Right kidney (tissue), 1 donor: ENCODE measurements around the gene PTPN2.

Experiments
- DNase-seq: peaks from one replicate; pipeline ENCODE4 v3.0.0-alpha.2; 2016

PTPN2 gene

DNA sequence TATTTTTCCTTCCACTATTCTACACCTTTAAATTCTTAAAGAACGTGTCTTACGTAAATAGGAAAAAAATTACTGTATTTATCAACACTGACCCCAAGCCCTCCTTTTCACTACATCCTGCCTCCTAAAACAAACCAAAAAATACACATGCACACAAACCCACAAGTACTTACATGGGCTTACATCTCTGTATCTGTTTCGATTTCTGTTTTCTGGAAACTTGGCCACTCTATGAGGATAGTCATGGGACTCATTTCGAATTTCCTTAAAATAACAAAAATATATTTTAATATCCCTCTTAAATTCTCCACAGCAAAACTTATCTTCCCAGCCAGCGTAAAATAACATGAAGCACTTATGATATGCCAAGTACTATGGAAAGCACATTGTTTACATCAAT is 25.0 kb downstream of the PTPN2 start:
- no peak for DNase-seq

DNA sequence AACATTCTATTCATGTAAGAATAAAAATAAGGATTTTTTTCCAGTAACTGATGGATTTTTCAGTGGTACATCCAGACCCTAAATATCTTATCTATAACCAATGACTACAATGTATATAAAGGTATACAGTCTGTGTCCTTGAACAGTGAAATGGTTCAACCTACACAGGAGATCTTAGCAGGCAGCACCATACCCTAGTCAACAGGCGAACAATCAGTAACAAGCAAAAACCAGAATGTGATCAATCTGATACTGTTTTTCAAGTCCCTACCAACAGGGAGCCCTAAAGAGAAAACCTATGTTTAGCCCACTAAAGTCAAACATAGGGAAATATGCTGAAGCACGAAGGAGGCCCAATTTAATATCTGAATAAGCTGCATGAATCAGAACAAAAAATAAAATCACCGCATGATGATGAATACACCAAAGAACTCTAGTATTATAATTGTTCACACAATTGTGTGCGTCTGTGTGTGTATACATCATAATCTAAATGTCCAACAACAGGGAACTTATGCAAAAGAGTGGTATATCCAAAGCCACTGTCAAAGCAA is 26.0 kb downstream of the PTPN2 start:
- DNase-seq, result no peak

DNA sequence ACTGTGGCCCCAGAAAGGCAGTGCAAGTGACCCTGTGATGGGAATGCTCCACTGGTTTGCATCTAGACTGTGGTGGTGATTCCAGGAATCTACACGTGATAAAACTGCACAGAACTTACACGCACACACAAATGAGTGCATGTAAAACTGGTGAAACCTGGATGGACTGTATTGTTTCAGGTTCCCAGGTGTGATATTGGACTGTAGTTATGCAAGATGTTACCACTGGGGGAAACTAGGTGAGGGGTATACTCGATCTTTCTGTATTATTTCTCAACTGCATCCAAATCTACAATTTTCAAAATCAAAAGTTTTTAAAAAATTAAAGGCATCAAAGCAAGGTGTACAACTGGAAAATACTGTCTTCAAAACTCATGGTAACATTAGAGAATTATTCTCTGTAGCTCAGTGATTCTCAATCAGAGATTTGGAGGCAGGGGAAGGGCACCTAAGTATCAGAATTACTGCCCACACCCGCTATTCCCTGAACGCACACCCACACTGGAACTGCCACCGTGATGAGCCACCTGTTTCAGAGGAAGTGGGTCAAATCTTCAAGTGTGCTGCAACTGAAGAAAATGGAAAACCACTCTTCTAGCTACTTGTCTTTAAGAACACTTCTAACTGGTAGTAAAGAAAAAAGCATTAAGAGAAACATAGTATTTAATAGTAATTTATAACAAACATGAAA is 26.7 kb downstream of the PTPN2 start:
- DNase-seq, result no peak

DNA sequence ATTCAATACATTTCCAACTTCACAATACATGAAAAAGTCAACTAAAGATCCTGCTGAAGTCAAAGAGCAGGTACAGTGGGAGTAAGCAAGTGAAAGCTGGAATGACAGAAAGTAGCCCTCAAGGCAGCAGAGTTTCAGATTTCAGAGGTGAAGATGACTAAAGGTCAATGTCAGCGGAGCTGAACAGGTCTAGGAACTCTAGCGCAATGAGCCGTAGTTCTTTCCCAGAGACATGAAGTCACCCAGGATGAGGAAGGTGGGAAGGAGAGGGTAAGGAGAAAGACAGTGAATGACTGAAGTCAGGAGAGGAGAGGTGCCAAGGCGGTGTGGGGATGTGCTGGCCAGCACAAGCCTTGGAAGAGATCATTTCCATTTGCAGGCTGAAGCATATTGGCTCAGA is 28.1 kb downstream of the PTPN2 start:
- no peak for DNase-seq

DNA sequence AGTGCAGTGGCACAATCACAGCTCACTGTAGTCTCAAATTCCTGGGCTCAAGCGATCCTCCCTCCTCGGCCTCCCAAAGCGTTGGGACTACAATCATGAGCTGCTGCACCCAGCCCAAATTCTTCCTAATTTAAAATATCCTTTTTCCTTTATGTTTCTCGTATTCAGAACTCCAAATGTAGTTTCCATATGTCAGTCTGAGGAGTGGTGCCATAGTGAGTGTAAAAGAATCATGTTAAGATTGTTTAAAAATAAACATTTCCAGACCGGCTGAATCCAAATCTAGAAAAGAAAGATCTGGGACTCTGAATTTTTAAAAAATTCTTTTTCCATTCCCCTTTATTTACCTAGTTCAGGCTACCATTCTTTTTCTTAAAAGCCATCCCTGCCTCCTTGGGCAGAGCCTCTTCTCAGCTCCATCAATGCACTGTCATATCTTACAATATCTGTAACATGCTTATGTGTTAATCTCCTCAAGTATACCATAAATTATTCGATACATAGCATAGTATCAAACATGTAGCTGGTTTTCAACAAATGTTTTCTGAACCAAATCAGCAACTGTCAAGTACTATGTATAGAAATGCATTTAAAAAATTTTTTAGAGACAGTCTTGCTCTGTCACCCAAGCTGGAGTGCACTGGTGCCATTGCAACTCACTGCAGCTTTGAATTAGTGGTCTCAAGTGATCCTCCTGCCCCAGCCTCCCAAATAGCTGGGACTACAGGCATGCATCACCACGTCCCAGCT is 31.3 kb downstream of the PTPN2 start:
- no peak for DNase-seq

DNA sequence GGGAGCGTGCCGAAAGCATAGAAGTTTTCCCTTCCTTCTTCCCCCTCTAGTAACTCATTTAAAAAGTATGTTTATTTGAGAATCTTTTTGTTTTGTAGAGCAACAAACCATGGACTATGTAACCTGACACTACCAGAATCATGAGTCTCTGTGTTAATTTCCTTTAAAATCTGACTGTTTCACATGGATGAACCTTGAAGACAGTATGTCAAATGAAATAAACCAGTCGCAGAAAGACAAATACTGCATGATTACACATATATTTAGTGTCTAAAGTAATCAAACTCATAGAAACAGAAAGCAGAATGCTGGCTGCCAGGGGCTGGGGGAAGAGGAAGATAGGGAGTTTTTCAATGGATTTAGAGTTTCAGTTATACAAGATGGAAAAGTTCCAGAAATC is 32.3 kb downstream of the PTPN2 start:
- DNase-seq, result no peak

DNA sequence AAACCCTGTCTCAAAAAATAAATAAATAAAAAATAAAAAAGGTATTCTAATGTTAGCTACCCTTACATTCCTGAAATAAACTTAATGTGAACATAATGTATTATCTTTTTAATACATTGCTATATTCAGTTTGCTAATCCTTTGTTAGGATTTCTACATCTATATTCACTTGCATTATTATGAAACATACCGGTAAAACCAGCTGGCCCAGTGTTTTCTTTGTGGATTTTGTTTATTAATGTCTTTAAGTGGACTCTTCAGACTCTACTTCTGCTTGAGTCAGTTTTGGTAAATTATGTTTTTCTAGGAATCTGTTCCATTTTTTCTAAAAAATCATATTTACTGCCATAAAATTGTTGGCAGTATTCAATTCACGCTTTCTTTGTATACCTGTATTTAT is 34.5 kb downstream of the PTPN2 start:
- no peak for DNase-seq

DNA sequence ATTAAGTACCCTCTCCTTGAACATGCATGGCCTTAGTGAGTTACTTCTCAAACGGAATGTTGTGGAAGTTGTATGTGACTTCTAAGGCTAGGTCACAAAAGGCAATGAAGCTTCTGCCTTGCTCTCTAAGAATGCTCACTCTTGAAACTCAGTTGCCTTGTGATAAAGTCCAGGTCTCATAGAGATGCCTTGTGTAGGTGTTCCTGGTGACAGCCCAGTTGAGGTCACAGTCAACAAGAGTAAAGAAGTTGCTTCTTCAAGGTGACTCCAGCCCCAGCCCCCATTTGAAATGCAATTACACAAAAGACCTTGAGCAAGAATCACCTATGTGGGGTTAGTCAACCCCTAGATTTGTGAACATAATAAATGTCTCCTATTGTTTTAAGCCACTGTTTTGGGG is 35.6 kb downstream of the PTPN2 start:
- no peak for DNase-seq

DNA sequence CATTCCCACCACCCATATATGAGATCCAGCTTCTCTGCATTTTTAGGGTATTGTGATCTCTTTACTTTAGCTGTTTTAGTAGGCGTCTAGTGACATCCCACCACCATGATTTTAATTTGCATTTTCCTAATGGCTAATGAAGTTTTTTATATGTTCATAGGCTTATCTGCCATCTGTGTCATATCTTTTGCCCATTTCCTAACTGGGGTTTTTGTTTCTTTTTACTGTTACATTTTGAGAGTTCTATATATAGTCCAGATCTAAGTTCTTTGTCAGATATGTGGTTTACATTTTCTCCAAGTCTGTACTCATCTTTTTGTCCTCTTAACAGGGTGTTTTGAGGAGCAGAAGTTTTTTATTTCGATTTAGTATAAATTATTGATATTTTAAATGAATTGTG is 39.6 kb downstream of the PTPN2 start:
- DNase-seq, result no peak

DNA sequence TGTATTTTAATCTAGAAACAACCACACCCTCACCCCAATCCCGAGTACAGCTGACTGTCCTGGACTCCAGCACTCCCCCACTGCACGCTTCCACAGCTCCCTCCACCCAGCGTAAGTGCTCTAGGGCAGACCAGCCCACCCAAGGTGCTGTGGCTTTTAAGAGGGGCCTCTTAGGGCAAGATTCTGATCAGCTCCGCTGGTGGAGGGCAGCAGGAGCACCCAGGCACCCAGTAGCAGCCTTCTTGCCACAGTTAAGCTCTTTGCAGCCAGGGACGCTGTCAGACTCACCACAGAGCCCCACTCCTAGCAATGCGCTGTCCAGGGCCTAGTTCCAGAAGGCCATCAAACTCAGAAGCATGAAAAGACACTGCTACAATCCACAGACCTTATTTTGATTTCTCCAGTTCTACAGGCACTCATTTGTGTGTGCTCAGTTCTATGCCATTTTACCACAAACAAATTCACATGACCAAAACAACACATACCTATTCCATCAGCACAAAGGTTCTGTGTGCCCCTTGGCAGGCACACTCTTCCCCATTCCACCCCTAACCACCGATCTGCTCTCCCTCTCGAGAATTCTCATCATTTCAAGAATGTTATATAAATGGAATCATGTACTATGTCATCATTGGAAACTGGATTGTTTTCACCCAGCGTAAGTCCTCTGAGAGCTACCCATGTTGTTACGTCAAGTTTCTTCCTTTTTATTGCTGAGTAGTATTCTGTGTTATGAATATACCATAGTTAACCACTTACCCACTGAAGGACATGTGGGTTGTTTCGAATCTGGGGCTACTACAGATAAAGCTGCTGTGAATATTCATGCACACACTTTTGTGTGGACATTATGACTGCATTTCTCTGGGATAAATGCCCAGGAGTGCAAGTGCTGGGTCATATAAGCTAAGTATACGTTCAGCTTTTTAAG is 40.4 kb downstream of the PTPN2 start:
- no peak for DNase-seq

DNA sequence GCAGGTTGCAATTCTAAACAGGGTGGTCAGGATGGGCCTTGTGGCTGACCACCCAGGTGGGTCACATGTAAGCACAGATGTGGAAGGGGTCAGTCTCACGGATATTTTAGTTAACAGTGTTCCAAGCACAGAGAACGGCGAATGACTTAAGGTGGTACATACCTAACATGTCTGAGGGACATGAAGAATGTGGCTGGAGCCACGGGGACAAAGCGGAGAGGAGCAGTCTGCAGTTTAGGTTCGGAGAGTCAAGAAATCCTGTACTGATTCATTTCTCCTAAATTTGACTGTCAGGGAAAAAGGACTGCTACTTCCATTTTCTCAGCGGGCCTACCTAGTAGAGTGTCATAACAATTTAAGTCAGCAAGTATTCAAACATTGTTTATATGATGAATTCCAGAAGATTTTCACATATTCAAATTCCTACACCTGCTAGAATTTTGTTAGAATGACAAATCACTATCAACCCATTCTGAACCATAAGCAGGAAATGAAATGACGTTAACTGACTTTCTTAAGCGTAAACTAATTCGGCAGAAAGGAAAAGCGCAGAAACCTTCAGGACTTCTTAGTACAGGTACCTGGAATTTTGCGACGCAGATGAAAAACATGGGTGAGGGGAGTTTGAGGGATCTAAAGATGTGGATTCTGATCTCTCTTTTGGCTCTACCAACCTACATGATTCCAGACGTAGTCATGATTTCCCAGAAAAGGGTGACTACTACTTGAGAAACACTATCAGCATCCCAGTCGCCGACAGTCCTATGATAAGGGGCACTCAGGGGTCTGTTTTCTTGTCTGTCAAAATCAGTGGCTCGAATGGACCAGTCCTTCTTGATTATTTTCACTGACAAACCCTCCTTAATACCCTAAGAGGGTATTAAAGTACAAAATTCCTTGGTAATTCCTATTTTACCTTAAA is 41.3 kb downstream of the PTPN2 start:
- DNase-seq, result no peak

DNA sequence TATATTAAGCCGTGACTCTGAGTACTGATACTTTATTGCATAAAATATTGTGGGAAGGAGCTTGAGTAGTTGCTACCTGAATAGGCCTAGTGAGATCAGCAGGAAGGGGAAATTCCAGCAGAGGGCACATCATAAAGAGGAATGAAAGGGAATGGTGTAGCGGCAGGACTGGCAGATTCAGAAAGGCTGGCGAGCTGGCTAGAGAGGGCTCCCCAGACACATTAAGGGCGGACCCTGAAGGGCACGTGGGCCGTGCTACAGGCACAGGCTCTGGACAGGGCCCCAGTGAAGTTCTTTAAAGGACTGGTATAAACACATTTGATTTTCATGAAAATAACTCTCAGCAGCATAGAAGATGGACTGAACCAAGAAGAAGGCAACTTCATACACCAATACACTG is 43.0 kb downstream of the PTPN2 start:
- no peak for DNase-seq

DNA sequence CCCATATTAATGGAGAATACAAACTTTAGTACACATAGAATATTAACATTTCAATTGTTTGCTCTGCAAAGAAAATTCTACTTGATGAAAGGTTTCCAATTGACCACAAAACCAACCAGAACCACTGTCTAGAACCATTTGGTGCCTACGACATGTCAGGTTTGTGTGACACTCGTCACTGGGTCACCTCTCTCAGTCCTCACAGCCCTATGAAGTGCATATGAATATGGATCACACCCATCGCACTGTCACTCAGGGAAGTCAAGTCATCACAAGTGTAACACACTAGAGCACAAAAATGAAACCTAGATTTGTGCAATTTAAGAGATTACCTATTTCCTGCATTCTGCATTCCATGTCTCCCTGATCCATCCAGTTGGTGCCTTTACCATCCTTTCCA is 43.7 kb downstream of the PTPN2 start:
- no peak for DNase-seq

DNA sequence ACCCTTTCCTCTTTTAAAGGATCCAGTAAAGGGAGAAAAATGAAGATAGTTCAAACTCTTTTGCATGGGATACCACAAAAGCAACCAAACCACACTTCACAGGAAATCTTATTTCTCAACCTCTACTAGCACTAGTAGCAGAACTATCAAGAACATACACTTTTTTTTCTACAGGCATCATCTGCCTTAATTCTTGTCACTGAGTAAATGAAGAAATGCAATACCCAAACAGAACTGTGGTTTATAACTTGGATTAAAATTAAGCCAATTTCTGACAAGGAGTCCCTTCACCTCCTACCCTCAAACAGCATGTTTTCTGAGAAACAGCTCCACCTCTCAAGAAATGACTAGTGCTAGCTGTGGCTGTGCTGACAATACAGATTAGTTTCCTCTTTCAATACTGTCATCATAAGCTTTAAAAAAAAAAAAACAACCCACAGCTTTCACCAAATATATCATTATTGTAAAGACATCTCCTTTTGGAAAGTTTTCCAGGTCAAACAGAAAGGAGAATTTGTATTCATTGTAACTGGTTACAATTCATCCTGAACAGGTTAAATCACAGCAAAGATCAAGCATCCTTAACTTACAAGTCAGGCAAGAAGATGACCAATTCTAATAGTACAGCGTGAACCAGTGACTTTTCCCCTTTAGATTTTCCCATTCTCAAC is 44.4 kb downstream of the PTPN2 start:
- DNase-seq, result no peak

DNA sequence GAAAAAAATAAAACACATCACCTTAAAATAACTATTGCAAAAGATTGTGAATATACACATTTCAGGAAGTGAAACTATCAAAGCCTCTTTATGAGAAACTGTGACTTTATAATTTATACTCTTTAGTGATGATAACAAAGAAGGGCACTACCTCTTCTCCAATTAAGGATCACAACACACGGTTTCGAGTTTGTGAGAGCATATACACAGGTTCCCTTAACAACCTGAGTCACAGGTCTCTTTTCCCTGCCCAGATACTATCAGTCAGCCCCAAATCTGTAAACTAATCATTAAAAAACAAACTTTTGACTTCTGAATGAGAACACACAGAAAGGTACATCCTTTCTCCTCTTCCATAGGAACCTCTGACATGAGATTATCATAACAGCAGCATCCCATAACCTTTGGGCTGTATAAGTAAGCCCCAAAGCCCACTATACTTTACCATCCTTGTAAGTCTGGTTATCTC is 44.9 kb downstream of the PTPN2 start:
- DNase-seq, result no peak

DNA sequence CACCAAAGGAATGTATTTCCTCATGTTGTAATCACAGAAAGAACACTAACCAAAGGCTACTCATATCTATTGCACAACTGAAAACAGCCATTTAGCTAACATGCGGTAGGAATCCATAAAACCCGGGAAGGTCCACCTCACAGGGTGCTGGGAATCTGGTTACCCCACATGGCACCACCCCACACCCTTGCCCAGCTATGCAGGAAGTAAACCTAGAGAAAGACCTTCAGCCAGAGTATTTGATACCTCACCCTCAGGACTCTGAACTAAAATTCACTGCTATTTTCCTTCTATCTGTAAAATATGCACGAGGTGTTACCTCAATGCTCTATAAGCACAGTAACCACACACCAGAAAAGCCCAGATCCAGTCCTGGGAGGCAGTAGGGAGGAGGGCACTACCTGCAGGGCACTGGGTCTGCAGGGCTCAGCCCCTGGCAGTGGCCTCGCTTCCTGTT is 45.8 kb downstream of the PTPN2 start:
- DNase-seq, result peak; percentile 11

DNA sequence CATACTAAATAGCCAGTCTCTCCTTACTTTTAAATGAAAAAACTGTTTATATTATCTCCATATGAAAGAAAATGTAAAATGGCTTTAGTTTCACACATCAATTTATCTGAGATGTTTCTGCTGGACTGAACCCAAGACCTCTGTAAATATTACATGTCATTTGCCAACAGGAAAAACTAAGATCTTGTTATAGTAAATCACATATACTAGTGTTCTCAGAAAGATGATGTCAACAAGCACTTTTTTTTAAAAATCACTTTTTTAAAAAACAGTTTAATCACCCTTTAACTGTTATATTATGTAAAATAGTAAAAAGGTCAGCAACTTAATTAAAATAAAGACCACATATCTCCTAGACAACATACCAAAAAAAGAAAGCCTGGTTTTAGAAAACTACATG is 46.3 kb downstream of the PTPN2 start:
- DNase-seq, result no peak

DNA sequence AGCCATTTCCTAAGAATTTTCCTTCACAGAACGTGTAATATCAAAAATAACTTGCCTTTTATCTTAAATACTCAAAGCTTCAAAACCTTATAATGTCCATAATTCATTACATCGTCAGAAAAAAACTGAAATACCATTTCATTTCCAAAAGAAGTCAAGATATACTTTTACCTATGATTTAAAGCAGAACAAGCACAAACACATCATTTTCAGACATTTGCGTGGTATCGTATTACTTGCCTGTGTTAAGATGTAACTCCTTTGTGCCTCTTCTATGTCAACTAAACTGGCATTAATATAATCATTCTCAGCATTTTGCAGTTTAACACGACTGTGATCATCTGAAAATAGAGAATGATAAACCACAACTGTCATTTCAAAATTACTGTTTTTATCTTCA is 47.5 kb downstream of the PTPN2 start:
- DNase-seq, result no peak

DNA sequence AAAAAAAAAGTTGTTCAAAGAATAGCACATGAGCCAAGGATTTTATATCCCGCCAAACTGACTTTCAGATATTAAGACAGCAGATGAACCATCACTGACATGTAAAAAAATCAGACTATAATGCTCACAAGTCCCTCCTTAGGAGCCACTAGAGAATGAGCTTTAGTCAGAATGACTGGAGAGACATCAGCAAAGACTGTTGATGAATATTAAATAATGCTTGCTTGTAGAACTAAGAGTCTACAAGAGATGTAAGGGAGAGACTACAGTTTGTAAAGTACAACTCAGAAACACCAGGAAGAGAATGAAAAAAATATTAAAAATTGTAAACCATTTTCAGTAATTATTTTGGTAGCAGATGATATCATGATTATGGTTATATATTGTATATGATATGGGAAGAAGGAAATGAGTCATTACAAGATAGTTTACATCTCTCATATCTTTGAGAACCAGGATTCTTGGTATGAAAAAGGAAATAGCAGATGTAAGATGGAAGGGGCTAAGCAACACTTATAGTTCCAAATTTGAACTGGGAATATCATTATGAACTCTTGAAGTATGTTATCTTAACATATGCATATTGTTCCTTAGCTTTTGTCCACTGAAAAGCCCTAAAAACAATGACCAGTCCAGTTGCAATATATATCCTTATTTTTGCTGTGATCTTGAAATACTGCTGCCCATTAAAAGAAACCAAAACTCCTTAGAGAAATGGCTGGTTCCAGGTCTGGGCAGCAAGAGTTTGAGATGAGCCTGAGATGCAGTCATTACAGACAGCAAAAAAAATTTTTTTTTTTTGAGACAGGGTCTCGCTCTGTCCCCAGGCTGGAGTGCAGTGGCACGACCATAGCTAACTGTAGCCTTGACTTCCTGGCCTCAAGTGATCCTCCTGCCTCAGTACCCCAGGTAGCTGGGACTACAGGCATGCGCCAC is 55.7 kb downstream of the PTPN2 start:
- no peak for DNase-seq

DNA sequence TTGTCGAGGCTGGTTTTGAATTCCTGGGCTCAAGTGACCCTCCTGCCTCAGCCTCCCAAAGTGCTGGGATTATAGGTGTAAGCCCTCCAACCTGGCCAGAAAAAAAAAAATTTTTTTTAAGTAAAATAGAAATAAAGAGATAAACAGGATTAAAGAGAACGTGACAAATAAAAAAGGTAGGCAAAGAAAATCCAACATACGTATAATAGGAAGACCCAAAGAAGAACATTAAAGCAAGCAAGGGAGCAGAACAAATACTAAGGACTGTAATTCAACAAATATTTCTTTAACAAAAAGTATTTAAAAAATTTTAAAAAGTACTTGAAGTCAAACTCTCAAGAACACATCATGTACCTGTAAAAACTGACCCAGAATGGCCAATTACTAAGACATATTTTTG is 56.4 kb downstream of the PTPN2 start:
- no peak for DNase-seq
